ENCODE measurements around the gene PCDH19.

PCDH19 gene

GRCh38 chrX:100407147-100407783, 2.8 kb downstream of the PCDH19 start:
- no peak for DNase-seq (ENCODE audit: low read depth)

GRCh38 chrX:100405424-100405823, 4.6 kb downstream of the PCDH19 start:
- DNase-seq (ENCODE audit: low read depth): no peak

GRCh38 chrX:100404851-100405250, 5.2 kb downstream of the PCDH19 start:
- no peak for DNase-seq (ENCODE audit: low read depth)

- DNase-seq (ENCODE audit: low read depth): no peak
Measured at GRCh38 chrX:100395781-100396180, 14.3 kb downstream of the PCDH19 start.

GRCh38 chrX:100381619-100382018, 28.5 kb downstream of the PCDH19 start:
- no peak for DNase-seq (ENCODE audit: low read depth)

- DNase-seq (ENCODE audit: low read depth): no peak
Measured at GRCh38 chrX:100379388-100379986, 30.6 kb downstream of the PCDH19 start.

- no peak for DNase-seq (ENCODE audit: low read depth)
Measured at GRCh38 chrX:100377826-100378225, 32.2 kb downstream of the PCDH19 start.

- no peak for DNase-seq (ENCODE audit: low read depth)
Measured at GRCh38 chrX:100376576-100376975, 33.5 kb downstream of the PCDH19 start.

GRCh38 chrX:100373673-100374072, 36.4 kb downstream of the PCDH19 start:
- DNase-seq (ENCODE audit: low read depth): no peak

- no peak for DNase-seq (ENCODE audit: low read depth)
Measured at GRCh38 chrX:100368167-100368566, 41.9 kb downstream of the PCDH19 start.

GRCh38 chrX:100363896-100364295, 46.2 kb downstream of the PCDH19 start:
- DNase-seq (ENCODE audit: low read depth): no peak

- DNase-seq (ENCODE audit: low read depth): no peak
Measured at GRCh38 chrX:100358766-100359165, 51.3 kb downstream of the PCDH19 start.

- no peak for DNase-seq (ENCODE audit: low read depth)
Measured at GRCh38 chrX:100356351-100356896, 53.6 kb downstream of the PCDH19 start.

- DNase-seq (ENCODE audit: low read depth): no peak
Measured at GRCh38 chrX:100355680-100356079, 54.4 kb downstream of the PCDH19 start.

GRCh38 chrX:100353326-100353725, 56.7 kb downstream of the PCDH19 start:
- no peak for DNase-seq (ENCODE audit: low read depth)

- DNase-seq (ENCODE audit: low read depth): no peak
Measured at GRCh38 chrX:100350704-100351489, 59.2 kb downstream of the PCDH19 start.

GRCh38 chrX:100349391-100349790, 60.7 kb downstream of the PCDH19 start:
- DNase-seq (ENCODE audit: low read depth): no peak

- no peak for DNase-seq (ENCODE audit: low read depth)
Measured at GRCh38 chrX:100341142-100341510, 68.9 kb downstream of the PCDH19 start.

GRCh38 chrX:100340491-100341141, 69.5 kb downstream of the PCDH19 start:
- no peak for DNase-seq (ENCODE audit: low read depth)

GRCh38 chrX:100328351-100328750, 81.7 kb downstream of the PCDH19 start:
- DNase-seq (ENCODE audit: low read depth): no peak

- DNase-seq (ENCODE audit: low read depth): no peak
Measured at GRCh38 chrX:100319716-100320115, 90.4 kb downstream of the PCDH19 start.

- no peak for DNase-seq (ENCODE audit: low read depth)
Measured at GRCh38 chrX:100316987-100317386, 93.1 kb downstream of the PCDH19 start.

- DNase-seq (ENCODE audit: low read depth): no peak
Measured at GRCh38 chrX:100315566-100315965, 94.5 kb downstream of the PCDH19 start.

Data from activated T-cell treated with anti-CD3 and anti-CD28 coated beads for 1 hour (primary cell).